HepG2 (cell line): Measurements from ENCODE around the gene CCN6. TPM values are rescaled to one million over a fixed set of nuclear protein-coding genes. Genes with fewer than 3 reads are reported as not detected.

ENCODE experiments used
- ATAC-seq: fragments of 200-7000 bp; cut with Tn5 transposase; 3 replicates; pipeline ENCODE4 v1.9.1; 2020; ENCODE audit warnings: mild to moderate bottlenecking, moderate library complexity
- BruUV-seq: library from RNA; stranded (reverse); fragments of 400-500 nt; replicated peaks from 2 replicates; lab custom pipeline; 2021; lab: Mats Ljungman, UMichigan
- CTCF ChIA-PET: fragments of 300-600 bp; formaldehyde crosslinking; extraction: SDS; loops from one replicate; lab custom pipeline; 2021; ENCODE audit warnings: low total read pairs, inconsistent platforms, low intra/inter-chr PET ratio; lab: Yijun Ruan, JAX
- POLR2A ChIA-PET: fragments of 350-600 bp; sonication (Branson Sonifier 250); formaldehyde crosslinking; loops from one replicate; lab custom pipeline; 2020; ENCODE audit warnings: antibody characterized with exemption, inconsistent platforms; lab: Yijun Ruan, JAX
- DNase-seq: peaks from one replicate; pipeline ENCODE4 v3.0.0-alpha.2; 2015; ENCODE audit warnings: low spot score
- FAIRE-seq: peaks from 3 replicates; lab custom pipeline; 2011; peaks lifted over from hg19 to GRCh38; lab: Jason Lieb, UNC
- H2AFZ ChIP-seq: one replicate; pipeline ENCODE4 v1.6.1; 2011; ENCODE audit warnings: low read length, inconsistent platforms
- H3K27ac ChIP-seq: fragments of 300-600 bp; 3 replicates; pipeline ENCODE4 v1.8.0; 2011; ENCODE audit warnings: mixed run types, mild to moderate bottlenecking, mixed read lengths, low read length, inconsistent platforms; ENCODE audit not compliant: insufficient read depth; ENCODE audit errors: extremely low read length
- H3K27me3 ChIP-seq, 2 experiments: fragments of 200-600 bp in 1 of 2; 2 replicates in 1 of 2; 3 replicates in 1 of 2; pipeline versions ENCODE4 v1.6.0 to v1.8.0; 2011; ENCODE audit warnings: low read length in 2 of 2, mild to moderate bottlenecking in 2 of 2, moderate library complexity in 2 of 2, inconsistent platforms in 1 of 2; ENCODE audit not compliant: insufficient read depth in 2 of 2, control insufficient read depth in 1 of 2
- H3K36me3 ChIP-seq, 2 experiments: fragments of 200-600 bp in 1 of 2; replicated peaks in 1 of 2; 2 replicates in 1 of 2; 3 replicates in 1 of 2; pipeline versions ENCODE4 v1.5.1 to v1.8.0; 2011; ENCODE audit warnings: low read length in 2 of 2, inconsistent platforms in 1 of 2; ENCODE audit not compliant: insufficient read depth in 2 of 2, control insufficient read depth in 1 of 2
- H3K4me1 ChIP-seq: 2 replicates; pipeline ENCODE4 v1.5.1; 2012; ENCODE audit warnings: low read length, inconsistent platforms; ENCODE audit not compliant: insufficient read depth
- H3K4me2 ChIP-seq: 2 replicates; pipeline ENCODE4 v1.6.0; 2011; ENCODE audit warnings: low read depth, low read length, inconsistent platforms
- H3K4me3 ChIP-seq, 3 experiments: fragments of 200-600 bp in 1 of 3; sonication (generic), shearing (Covaris generic) in 1 of 3; replicated peaks in 1 of 3; 2 replicates each; pipeline ENCODE4 v1.5.1; 2011 to 2016; ENCODE audit warnings: low read length in 3 of 3, inconsistent platforms in 2 of 3, low read depth in 2 of 3, mild to moderate bottlenecking in 2 of 3, control low read depth in 1 of 3, mixed read lengths in 1 of 3; ENCODE audit not compliant: insufficient read depth in 1 of 3
- H3K79me2 ChIP-seq: one replicate; pipeline ENCODE4 v1.6.1; 2011; ENCODE audit warnings: low read length, inconsistent platforms; ENCODE audit not compliant: insufficient read depth
- H3K9ac ChIP-seq: 2 replicates; pipeline ENCODE4 v1.6.0; 2011; ENCODE audit warnings: mild to moderate bottlenecking, low read depth, low read length, inconsistent platforms; ENCODE audit not compliant: insufficient read depth
- H3K9me3 ChIP-seq: 2 replicates; pipeline ENCODE4 v1.5.1; 2012; ENCODE audit warnings: mild to moderate bottlenecking, low read length
- H4K20me1 ChIP-seq: 2 replicates; pipeline ENCODE4 v1.6.0; 2011; ENCODE audit warnings: inconsistent platforms, mild to moderate bottlenecking, low read length, moderate library complexity; ENCODE audit not compliant: insufficient read depth
- AKAP8 ChIP-seq: sonication (generic); formaldehyde crosslinking; IDR thresholded peaks from 2 replicates; pipeline ENCODE4 v1.5.1; 2020; ENCODE audit warnings: mild to moderate bottlenecking, missing genetic modification reagents
- ARNTL ChIP-seq: sonication (generic); formaldehyde crosslinking; IDR thresholded peaks from 2 replicates; pipeline ENCODE4 v1.4.0; 2020; ENCODE audit warnings: mild to moderate bottlenecking, missing genetic modification reagents
- BCL3 ChIP-seq: sonication (generic); formaldehyde crosslinking; IDR thresholded peaks from 2 replicates; pipeline ENCODE4 v1.5.1; 2020; ENCODE audit warnings: mild to moderate bottlenecking, missing genetic modification reagents, moderate library complexity
- FUBP1 ChIP-seq: sonication (generic); formaldehyde crosslinking; IDR thresholded peaks from 2 replicates; pipeline ENCODE4 v1.5.1; 2020; ENCODE audit warnings: missing genetic modification reagents, mild to moderate bottlenecking, borderline replicate concordance
- MEF2D ChIP-seq: sonication (generic); formaldehyde crosslinking; IDR thresholded peaks from 2 replicates; pipeline ENCODE4 v1.5.1; 2020; ENCODE audit warnings: mild to moderate bottlenecking, missing genetic modification reagents
- MZF1 ChIP-seq: sonication (generic); formaldehyde crosslinking; IDR thresholded peaks from 2 replicates; pipeline ENCODE4 v1.8.1; 2023; ENCODE audit warnings: mild to moderate bottlenecking, missing genetic modification reagents, borderline replicate concordance
- NAIF1 ChIP-seq: sonication (generic); formaldehyde crosslinking; IDR thresholded peaks from 2 replicates; pipeline ENCODE4 v1.5.0; 2020; ENCODE audit warnings: mild to moderate bottlenecking, missing genetic modification reagents, borderline replicate concordance
- NRL ChIP-seq: sonication (generic); formaldehyde crosslinking; IDR thresholded peaks from 2 replicates; pipeline ENCODE4 v1.5.0; 2020; ENCODE audit warnings: missing genetic modification reagents, mild to moderate bottlenecking, moderate library complexity, borderline replicate concordance
- STAG1 ChIP-seq: sonication (generic); formaldehyde crosslinking; IDR thresholded peaks from 2 replicates; pipeline ENCODE4 v1.4.0; 2020; ENCODE audit warnings: missing genetic modification reagents
- ZBTB2 ChIP-seq: sonication (generic); formaldehyde crosslinking; IDR thresholded peaks from 2 replicates; pipeline ENCODE4 v1.8.0; 2022; ENCODE audit warnings: low read depth, missing genetic modification reagents
- ZMYM3 ChIP-seq: sonication (generic); formaldehyde crosslinking; IDR thresholded peaks from 2 replicates; pipeline ENCODE4 v1.5.1; 2020; ENCODE audit warnings: mild to moderate bottlenecking, missing genetic modification reagents
- ZNF550 ChIP-seq: sonication (generic); formaldehyde crosslinking; IDR thresholded peaks from 2 replicates; pipeline ENCODE4 v1.4.0; 2020; ENCODE audit warnings: mild to moderate bottlenecking, missing genetic modification reagents, borderline replicate concordance
- ZNF597 ChIP-seq: sonication (generic); formaldehyde crosslinking; IDR thresholded peaks from 2 replicates; pipeline ENCODE4 v1.5.0; 2020; ENCODE audit warnings: missing genetic modification reagents
- WGBS: methylation state at CpG from one replicate; pipeline ENCODE4 v1.1.6; 2017; ENCODE audit warnings: low lambda C conversion rate; 5-methylcytosine and 5-hydroxymethylcytosine counted together
- in situ Hi-C: cut with HindIII; loops from 2 replicates; pipeline ENCODE4 v1.10.0; 2017; ENCODE audit warnings: low pct_unique_long_range_greater_than_20kb; ENCODE audit not compliant: extremely low pct_ligation_motif_present
- intact Hi-C: fragments of 100-400 bp; cut with micrococcal nuclease; formaldehyde crosslinking; loops from one replicate; pipeline ENCODE4 v1.10.0; 2022; ENCODE audit not compliant: unreplicated experiment
- polyA plus RNA-seq, 8 experiments: library from polyadenylated mRNA; depleted of rRNA in 3 of 8; stranded (reverse) in 7 of 8; unstranded in 1 of 8; fragments of >200 nt; fragmentation: Illumina TruSeq in 4 of 8; extraction: Trizol in 4 of 8; gene quantifications; 2 replicates each; pipeline versions ENCODE4 v1.2.1 to v1.2.3, GENCODE V29; 2011 to 2016; ENCODE audit warnings: low read depth in 4 of 8, missing spikeins in 1 of 8, mixed read lengths in 1 of 8; ENCODE audit not compliant: insufficient read depth in 1 of 8
- total RNA-seq, 5 experiments: library from RNA; depleted of rRNA; stranded (reverse); fragments of >200 nt; fragmentation: Illumina TruSeq; extraction: Trizol; gene quantifications; 2 replicates each; pipeline ENCODE4 v1.2.3, GENCODE V29; 2016; ENCODE audit warnings: low read depth in 1 of 5

The CCN6 gene
- total and polyA plus RNA-seq, 2 of the 13 experiments (the other 11 are each of a cell fraction or from before 2014, with no cell fraction given) = not detected

- DNase-seq = no peak
- no peak overlapping the region for H3K4me2 ChIP-seq
- intact Hi-C loops (no loop called here), in situ Hi-C loops (no loop called here)
- H3K9ac ChIP-seq = no peak overlapping the region
- H4K20me1 ChIP-seq = no peaks in the 10 kb centered on the region
- ATAC-seq = no peak
- WGBS = 26% methylated on average over 3 of the region's 3 CpGs
- H3K4me3 ChIP-seq = no peak overlapping the region
- peak; percentile 12 for FAIRE-seq
- no TSS peak for BruUV-seq
- H3K27ac ChIP-seq = no peak overlapping the region
- H3K9me3 ChIP-seq = no peaks in the 10 kb centered on the region
- no peaks in the 10 kb centered on the region for H3K36me3 ChIP-seq
- H3K27me3 ChIP-seq = no peaks in the 10 kb centered on the region; a peak in 1 of 5 replicates
- H3K4me1 ChIP-seq = no peaks in the 10 kb centered on the region
- CTCF ChIA-PET = no interaction called here
- no peak for TF ChIP-seq ZMYM3 (CRISPR knock-in tag)
- TF ChIP-seq NRL (CRISPR knock-in tag) = no peak
- no peak for TF ChIP-seq STAG1
- TF ChIP-seq BCL3 (CRISPR knock-in tag) = no peak
- no peak for TF ChIP-seq FUBP1
- no peak for TF ChIP-seq MZF1 (CRISPR knock-in tag)
- TF ChIP-seq ZBTB2 = no peak
- no peak for TF ChIP-seq MEF2D (CRISPR knock-in tag)
- no peak for TF ChIP-seq ZNF597 (CRISPR knock-in tag)
- no peak for TF ChIP-seq ZNF550 (CRISPR knock-in tag)
- no peak for TF ChIP-seq NAIF1 (CRISPR knock-in tag)
- no peak for TF ChIP-seq AKAP8 (CRISPR knock-in tag)
- no peak for TF ChIP-seq ARNTL (CRISPR knock-in tag)
- H2AFZ ChIP-seq = no peak overlapping the region
- H3K79me2 ChIP-seq = no peaks in the 10 kb centered on the region
- POLR2A ChIA-PET = no interaction called here
These were observed 60.8 kb downstream of the CCN6 start for GRCh38 chr6:112114577-112115223.
